Astrocyte of the cerebellum (primary cell): ENCODE data around the gene DISC1.

Source experiments
- DNase-seq: peaks from one replicate; pipeline ENCODE4 v3.0.0-alpha.2; 2011; ENCODE audit warnings: low read depth
- H3K4me3 ChIP-seq: 2 replicates; pipeline ENCODE4 v1.5.1; 2011; ENCODE audit warnings: mild to moderate bottlenecking, low read depth, low read length, moderate library complexity
- in situ Hi-C: cut with HindIII; loops from 2 replicates; pipeline ENCODE4 v1.10.0; 2017; ENCODE audit warnings: low sequenced_read_pairs
- TF ChIP-seq, protein P1 (sequence below): IDR thresholded peaks from 2 replicates; pipeline ENCODE4 v1.5.1; 2012; ENCODE audit warnings: low read length, low read depth, moderate library complexity, mild to moderate bottlenecking; ENCODE audit errors: missing control alignments

Gene DISC1

GRCh38 chr1:231786126-231786525 is 159.5 kb downstream of the DISC1 start:
- DNase-seq: no peak
- in situ Hi-C loops: no loop called here
- H3K4me3 ChIP-seq: no peak overlapping the region

DNA sequence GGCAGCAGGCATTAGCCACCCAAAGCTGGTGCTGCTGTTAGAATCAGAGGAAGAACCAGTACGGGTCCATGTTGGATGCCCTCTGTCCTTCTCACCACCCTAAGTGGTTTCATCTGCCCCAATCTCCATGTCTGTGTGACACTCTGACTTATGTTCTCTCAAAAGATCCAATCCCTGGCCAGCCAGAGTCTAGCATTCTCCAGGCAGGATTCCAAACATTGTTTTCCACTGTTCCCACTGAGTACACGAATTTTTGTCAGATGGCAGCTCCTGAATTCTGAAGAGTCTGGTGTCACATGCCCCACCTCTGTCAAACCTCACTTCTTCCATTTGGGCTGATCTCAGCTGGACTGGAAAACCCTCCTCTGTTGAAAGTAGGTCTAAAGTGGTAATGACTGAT is 166.0 kb downstream of the DISC1 start:
- DNase-seq: no peak
- in situ Hi-C loops: no loop called here
- TF ChIP-seq, protein P1, sequence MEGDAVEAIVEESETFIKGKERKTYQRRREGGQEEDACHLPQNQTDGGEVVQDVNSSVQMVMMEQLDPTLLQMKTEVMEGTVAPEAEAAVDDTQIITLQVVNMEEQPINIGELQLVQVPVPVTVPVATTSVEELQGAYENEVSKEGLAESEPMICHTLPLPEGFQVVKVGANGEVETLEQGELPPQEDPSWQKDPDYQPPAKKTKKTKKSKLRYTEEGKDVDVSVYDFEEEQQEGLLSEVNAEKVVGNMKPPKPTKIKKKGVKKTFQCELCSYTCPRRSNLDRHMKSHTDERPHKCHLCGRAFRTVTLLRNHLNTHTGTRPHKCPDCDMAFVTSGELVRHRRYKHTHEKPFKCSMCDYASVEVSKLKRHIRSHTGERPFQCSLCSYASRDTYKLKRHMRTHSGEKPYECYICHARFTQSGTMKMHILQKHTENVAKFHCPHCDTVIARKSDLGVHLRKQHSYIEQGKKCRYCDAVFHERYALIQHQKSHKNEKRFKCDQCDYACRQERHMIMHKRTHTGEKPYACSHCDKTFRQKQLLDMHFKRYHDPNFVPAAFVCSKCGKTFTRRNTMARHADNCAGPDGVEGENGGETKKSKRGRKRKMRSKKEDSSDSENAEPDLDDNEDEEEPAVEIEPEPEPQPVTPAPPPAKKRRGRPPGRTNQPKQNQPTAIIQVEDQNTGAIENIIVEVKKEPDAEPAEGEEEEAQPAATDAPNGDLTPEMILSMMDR: no peak
- no peak overlapping the region for H3K4me3 ChIP-seq

More at GRCh38 chr1:231786126-231786525, 159.5 kb downstream of the DISC1 start:
- TF ChIP-seq, protein P1: no peak

- in situ Hi-C loops: no loop called here
- H3K4me3 ChIP-seq: no peak overlapping the region
- DNase-seq: no peak
- TF ChIP-seq, protein P1: no peak
These were observed 167.3 kb downstream of the DISC1 start for GRCh38 chr1:231793893-231794292.

- in situ Hi-C loops: no loop called here
- H3K4me3 ChIP-seq: no peak overlapping the region
- DNase-seq: no peak
- TF ChIP-seq, protein P1: no peak
These were observed 169.6 kb downstream of the DISC1 start for GRCh38 chr1:231796141-231796540.

DNA sequence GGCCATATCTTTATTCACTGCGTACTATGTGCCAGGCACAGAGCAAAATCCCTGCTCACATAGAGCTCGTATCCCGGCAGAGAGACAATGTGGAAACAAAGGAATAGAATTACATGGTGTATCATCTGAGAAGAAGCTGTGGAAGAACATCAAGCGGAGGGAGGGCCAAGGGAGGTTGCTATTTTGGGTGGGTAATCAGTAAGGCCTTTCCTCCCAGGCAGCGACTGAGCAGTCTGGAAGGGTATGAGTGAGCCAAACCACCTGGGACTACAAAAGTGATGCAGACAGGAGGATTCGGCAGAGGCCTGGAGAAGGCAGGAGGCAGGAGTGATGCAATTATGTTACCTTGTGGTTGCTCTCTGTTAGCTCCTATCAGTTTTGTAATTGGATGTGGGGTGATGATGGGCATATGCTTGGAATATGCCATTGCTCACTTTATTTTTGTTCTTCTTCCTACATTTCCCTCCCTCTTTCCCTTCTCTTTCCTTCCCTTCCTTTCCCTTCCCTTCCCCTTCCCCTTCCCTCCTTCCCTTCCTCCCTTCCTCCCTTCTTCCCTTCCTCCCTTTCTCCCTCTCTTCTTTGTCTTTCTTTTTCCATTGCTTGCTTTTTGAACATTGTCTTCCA is 172.9 kb downstream of the DISC1 start:
- TF ChIP-seq, protein P1: no peak
- DNase-seq: no peak
- in situ Hi-C loops: no loop called here
- no peak overlapping the region for H3K4me3 ChIP-seq

GRCh38 chr1:231800108-231800507 is 173.5 kb downstream of the DISC1 start:
- TF ChIP-seq, protein P1: no peak
- DNase-seq: peak; percentile 22
- in situ Hi-C loops: no loop called here
- no peak overlapping the region for H3K4me3 ChIP-seq
